Peyer's patch (tissue), 4 donors: ENCODE data around the gene PYGO2. TPM values are rescaled to one million over a fixed set of nuclear protein-coding genes. Genes with fewer than 3 reads are reported as not detected.

Source experiments
- DNase-seq, 3 donors: peaks; one replicate each; pipeline ENCODE4 v3.0.0-alpha.2; 2017 to 2019
- H3K27ac ChIP-seq, 4 donors: fragments of 200-600 bp; sonication (generic); one replicate each; pipeline ENCODE4 v1.5.1; 2016 to 2019
- H3K27me3 ChIP-seq, 2 donors: fragments of 200-600 bp; sonication (generic); one replicate each; pipeline ENCODE4 v1.5.1; 2019
- H3K36me3 ChIP-seq, 3 donors: fragments of 200-600 bp; sonication (generic); one replicate each; pipeline ENCODE4 v1.5.1; 2016 to 2019
- H3K4me1 ChIP-seq, 4 donors: fragments of 200-600 bp; sonication (generic); one replicate each; pipeline ENCODE4 v1.5.1; 2016 to 2019
- H3K4me3 ChIP-seq, 4 donors: fragments of 200-600 bp; sonication (generic); 1 replicate in 3 of 4; 2 replicates in 1 of 4; pipeline ENCODE4 v1.5.1; 2016 to 2019; ENCODE audit warnings: mild to moderate bottlenecking in 1 of 4
- H3K9me3 ChIP-seq, 4 donors: fragments of 200-600 bp; sonication (generic); one replicate each; pipeline ENCODE4 v1.5.1; 2016 to 2019; ENCODE audit warnings: mild to moderate bottlenecking in 1 of 4
- POLR2A ChIP-seq, 2 donors: fragments of 450-650 bp; IDR thresholded peaks; one replicate each; pipeline ENCODE4 v1.5.1; 2017; ENCODE audit warnings: antibody characterized with exemption in 2 of 2, mild to moderate bottlenecking in 2 of 2, moderate library complexity in 2 of 2
- total RNA-seq, 4 donors: library from RNA; depleted of rRNA; stranded (reverse); fragments of >200 nt; gene quantifications; one replicate each; pipeline ENCODE4 v1.1.0, GENCODE V29; 2016
- TF ChIP-seq, protein P1 (sequence below), 6 experiments: fragments of 450-650 bp in 4 of 6; fragments of 200-600 bp in 2 of 6; sonication (generic) in 1 of 6; IDR thresholded peaks; one replicate each; pipeline ENCODE4 v1.5.1; 2017 to 2019; ENCODE audit warnings: antibody characterized with exemption in 6 of 6, mild to moderate bottlenecking in 3 of 6, moderate library complexity in 1 of 6

Gene PYGO2
- total RNA-seq, 4 donors from 2014 or later = 32.2 to 48.9 (median 34.2) TPM

DNA sequence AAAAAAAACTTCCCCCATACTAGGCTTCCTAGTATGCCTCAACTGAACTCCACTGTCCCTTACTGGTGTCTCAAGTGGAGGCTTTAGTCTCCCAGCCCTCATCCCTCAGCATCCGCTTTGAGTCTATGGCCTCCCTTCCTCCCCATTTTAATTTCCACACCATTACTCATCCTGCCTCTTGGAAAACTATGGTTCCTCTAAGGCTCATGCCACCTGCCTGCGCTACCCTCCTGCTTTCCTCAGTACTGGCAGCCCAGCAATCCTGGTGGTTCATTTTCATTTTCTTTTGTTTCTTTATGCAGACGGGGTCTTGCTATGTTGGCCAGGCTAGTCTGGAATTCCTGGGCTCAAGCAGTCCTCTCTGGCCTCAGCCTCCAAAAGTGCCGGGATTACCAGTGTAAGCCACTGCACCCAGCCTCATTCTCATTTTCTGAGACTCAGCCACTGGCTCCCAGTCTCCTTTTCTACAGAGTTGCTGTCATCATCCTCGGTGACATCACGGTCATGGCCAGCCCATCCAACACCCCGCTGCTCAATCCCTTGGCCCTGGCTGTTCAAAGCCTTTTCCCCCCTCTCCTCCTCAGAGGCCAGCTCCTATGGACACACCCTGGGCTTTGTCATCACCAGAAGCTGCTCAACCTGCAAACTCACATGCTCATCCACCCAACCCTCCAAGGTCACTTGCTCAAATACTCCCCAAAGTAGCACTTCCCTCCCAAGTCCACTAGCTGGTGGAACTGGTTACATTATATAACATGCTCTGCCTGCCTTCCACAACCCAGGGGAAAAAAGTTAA, 22.8 kb downstream of the PYGO2 start:
- TF ChIP-seq, protein P1, sequence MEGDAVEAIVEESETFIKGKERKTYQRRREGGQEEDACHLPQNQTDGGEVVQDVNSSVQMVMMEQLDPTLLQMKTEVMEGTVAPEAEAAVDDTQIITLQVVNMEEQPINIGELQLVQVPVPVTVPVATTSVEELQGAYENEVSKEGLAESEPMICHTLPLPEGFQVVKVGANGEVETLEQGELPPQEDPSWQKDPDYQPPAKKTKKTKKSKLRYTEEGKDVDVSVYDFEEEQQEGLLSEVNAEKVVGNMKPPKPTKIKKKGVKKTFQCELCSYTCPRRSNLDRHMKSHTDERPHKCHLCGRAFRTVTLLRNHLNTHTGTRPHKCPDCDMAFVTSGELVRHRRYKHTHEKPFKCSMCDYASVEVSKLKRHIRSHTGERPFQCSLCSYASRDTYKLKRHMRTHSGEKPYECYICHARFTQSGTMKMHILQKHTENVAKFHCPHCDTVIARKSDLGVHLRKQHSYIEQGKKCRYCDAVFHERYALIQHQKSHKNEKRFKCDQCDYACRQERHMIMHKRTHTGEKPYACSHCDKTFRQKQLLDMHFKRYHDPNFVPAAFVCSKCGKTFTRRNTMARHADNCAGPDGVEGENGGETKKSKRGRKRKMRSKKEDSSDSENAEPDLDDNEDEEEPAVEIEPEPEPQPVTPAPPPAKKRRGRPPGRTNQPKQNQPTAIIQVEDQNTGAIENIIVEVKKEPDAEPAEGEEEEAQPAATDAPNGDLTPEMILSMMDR (IDR thresholded peaks at IDR 0.05) = no peak
- TF ChIP-seq POLR2A (IDR thresholded peaks at IDR 0.05) = no peak
- no peak overlapping the region for H3K4me3 ChIP-seq
- peaks cover 0 to 48% (median 32%) of the 10 kb centered on the region in 4 donors for H3K4me1 ChIP-seq
- H3K36me3 ChIP-seq = no peaks in the 10 kb centered on the region
- no peaks in the 10 kb centered on the region for H3K27me3 ChIP-seq
- peak overlapping the region in 3 of 4 donors; percentile 27 to 99 (median 93) for H3K27ac ChIP-seq
- no peak for DNase-seq
- H3K9me3 ChIP-seq = no peaks in the 10 kb centered on the region

GRCh38 chr1:154937988-154938386, 23.6 kb downstream of the PYGO2 start:
- Histone ChIP-seq H3K4me1 (peaks cover 0 to 43% (median 24%) of the 10 kb centered on the region in 4 donors), H3K27ac (peak overlapping the region; percentile 93 to 99 (median 96)), H3K4me3 (peak overlapping the region in 3 of 4 donors; percentile 57 to 71 (median 65)), H3K36me3 (no peaks in the 10 kb centered on the region), H3K27me3 (no peaks in the 10 kb centered on the region), H3K9me3 (no peaks in the 10 kb centered on the region)
- TF ChIP-seq, protein P1 (IDR thresholded peaks at IDR 0.05) = no peak
- TF ChIP-seq POLR2A (IDR thresholded peaks at IDR 0.05) = no peak
- DNase-seq = no peak

GRCh38 chr1:154937085-154937987, 24.2 kb downstream of the PYGO2 start:
- peak; percentile 90 to 94 (median 93) for DNase-seq
- peaks cover 0 to 40% (median 18%) of the 10 kb centered on the region in 4 donors for H3K4me1 ChIP-seq

DNA sequence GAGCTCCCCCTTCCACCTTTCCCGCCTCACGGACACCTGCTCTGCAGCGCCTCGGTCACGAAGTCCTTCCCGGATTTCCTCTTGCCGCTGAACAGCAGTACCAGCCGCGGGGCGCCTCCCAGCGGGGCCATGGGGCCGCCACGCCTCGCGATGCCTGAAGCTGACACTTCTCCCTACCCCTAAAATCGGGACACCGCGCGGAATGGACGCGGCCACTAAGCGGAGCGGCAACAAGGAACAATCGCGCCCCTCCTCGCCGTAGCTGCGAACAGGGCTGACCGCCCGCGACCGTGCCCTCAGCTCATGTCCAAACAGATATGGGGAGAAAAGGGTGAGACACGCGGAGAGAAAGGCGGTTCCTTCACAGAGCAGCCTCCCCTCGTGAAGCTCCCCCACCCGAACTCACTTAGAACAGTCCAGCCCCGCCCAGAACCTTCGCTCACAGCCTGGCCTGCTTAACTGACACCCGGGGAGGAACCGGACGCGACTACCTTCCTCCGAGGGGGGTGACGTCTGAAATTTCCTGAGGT, 25.0 kb downstream of the PYGO2 start, which contains the start of gene PMVK:
TSS of gene PMVK (minus strand) at position 165 of the 530 bp plus-strand sequence. CDS start at position 131, 34 bp downstream.
- TF ChIP-seq, protein P1 (IDR thresholded peaks at IDR 0.05) = peak in 5 of 6 experiments; percentile 28 to 56 (median 49)
- peak in 1 of 2 donors; percentile 81 for TF ChIP-seq POLR2A (IDR thresholded peaks at IDR 0.05)
- H3K9me3 ChIP-seq = no peaks in the 10 kb centered on the region
- H3K27me3 ChIP-seq = no peaks in the 10 kb centered on the region
- H3K4me1 ChIP-seq = peaks cover 0 to 33% (median 11%) of the 10 kb centered on the region in 4 donors
- no peaks in the 10 kb centered on the region for H3K36me3 ChIP-seq
- peak within 1 kb of the TSS; percentile 93 to 99 (median 96) for H3K27ac ChIP-seq
- DNase-seq = peak; percentile 96 to 98 (median 98)
- peak within 1 kb of the TSS; percentile 57 to 71 (median 66) for H3K4me3 ChIP-seq

More at GRCh38 chr1:154937085-154937987, 24.2 kb downstream of the PYGO2 start:
- Histone ChIP-seq H3K9me3 (no peaks in the 10 kb centered on the region), H3K36me3 (no peaks in the 10 kb centered on the region), H3K4me3 (peak overlapping the region; percentile 57 to 71 (median 66)), H3K27me3 (no peaks in the 10 kb centered on the region), H3K27ac (peak overlapping the region; percentile 93 to 99 (median 96))
- TF ChIP-seq POLR2A (IDR thresholded peaks at IDR 0.05) = peak; percentile 47 to 69
- TF ChIP-seq, protein P1 (IDR thresholded peaks at IDR 0.05) = peak in 5 of 6 experiments; percentile 27 to 45 (median 36)
